Upper lobe of left lung (tissue), 4 donors: ENCODE data around the gene CABCOCO1.

ENCODE experiments used
- CTCF ChIP-seq, 6 experiments: fragments of 450-650 bp in 4 of 6; fragments of 200-600 bp in 2 of 6; sonication (generic) in 2 of 6; IDR thresholded peaks; one replicate each; pipeline ENCODE4 v1.5.1; 2016 to 2019; ENCODE audit warnings: antibody characterized with exemption in 6 of 6
- POLR2A ChIP-seq, 4 donors: fragments of 450-650 bp; IDR thresholded peaks; one replicate each; pipeline ENCODE4 v1.5.1; 2016 to 2017; ENCODE audit warnings: antibody characterized with exemption in 4 of 4, mild to moderate bottlenecking in 2 of 4

GRCh38 chr10:61766927-61767326 lies 104.2 kb downstream of the CABCOCO1 start:
- TF ChIP-seq CTCF (IDR thresholded peaks at IDR 0.05): no peak
- no peak for TF ChIP-seq POLR2A (IDR thresholded peaks at IDR 0.05)
